ENCODE data around the gene SP140.

Gene SP140

GRCh38 chr2:230225486-230225885, at the start of gene SP140:
SP140 (plus strand) TSS chr2:230225736; CDS start chr2:230225845, 109 bp downstream.
- peak; percentile 92 for DNase-seq (ENCODE audit: low read depth)
- peak within 1 kb of the TSS; percentile 70 for H3K4me3 ChIP-seq (ENCODE audit: low read depth, low read length)
- no peak for TF ChIP-seq CTCF (IDR thresholded peaks at IDR 0.05; ENCODE audit: insufficient read depth, low read depth, low read length, missing control alignments)

- no peak overlapping the region for H3K4me3 ChIP-seq (ENCODE audit: low read depth, low read length)
- DNase-seq (ENCODE audit: low read depth), result no peak
- TF ChIP-seq CTCF (IDR thresholded peaks at IDR 0.05; ENCODE audit: insufficient read depth, low read depth, low read length, missing control alignments), result no peak
These were observed 48.5 kb upstream of the SP140 start for GRCh38 chr2:230176996-230177395.

- no peak for DNase-seq (ENCODE audit: low read depth)
- H3K4me3 ChIP-seq (ENCODE audit: low read depth, low read length), result no peak overlapping the region
- TF ChIP-seq CTCF (IDR thresholded peaks at IDR 0.05; ENCODE audit: insufficient read depth, low read depth, low read length, missing control alignments), result no peak
These were observed 46.7 kb upstream of the SP140 start for GRCh38 chr2:230178546-230179485.

- no peak for DNase-seq (ENCODE audit: low read depth)
- H3K4me3 ChIP-seq (ENCODE audit: low read depth, low read length), result no peak overlapping the region
- TF ChIP-seq CTCF (IDR thresholded peaks at IDR 0.05; ENCODE audit: insufficient read depth, low read depth, low read length, missing control alignments), result no peak
These were observed 45.6 kb upstream of the SP140 start for GRCh38 chr2:230179907-230180306.

GRCh38 chr2:230181195-230181594, 44.3 kb upstream of the SP140 start:
- H3K4me3 ChIP-seq (ENCODE audit: low read depth, low read length), result no peak overlapping the region
- DNase-seq (ENCODE audit: low read depth), result no peak
- TF ChIP-seq CTCF (IDR thresholded peaks at IDR 0.05; ENCODE audit: insufficient read depth, low read depth, low read length, missing control alignments), result no peak

- DNase-seq (ENCODE audit: low read depth), result no peak
- H3K4me3 ChIP-seq (ENCODE audit: low read depth, low read length), result no peak overlapping the region
- no peak for TF ChIP-seq CTCF (IDR thresholded peaks at IDR 0.05; ENCODE audit: insufficient read depth, low read depth, low read length, missing control alignments)
These were observed 40.6 kb upstream of the SP140 start for GRCh38 chr2:230184727-230185578.
